Uterus (tissue), 4 donors: ENCODE measurements around the gene CRTAC1. TPM values are rescaled to one million over a fixed set of nuclear protein-coding genes. Genes with fewer than 3 reads are reported as not detected.

Source experiments
- DNase-seq, 2 donors: peaks; one replicate each; pipeline ENCODE4 v3.0.0-alpha.2; 2019 to 2020
- H3K27ac ChIP-seq, 2 donors: fragments of 200-600 bp; sonication (generic); 1 replicate in 1 of 2; 2 replicates in 1 of 2; pipeline ENCODE4 v1.5.1; 2016 to 2018
- H3K27me3 ChIP-seq, 2 donors: fragments of 200-600 bp; sonication (generic); one replicate each; pipeline ENCODE4 v1.5.1; 2018 to 2019; ENCODE audit warnings: control low read depth in 1 of 2
- H3K36me3 ChIP-seq, 2 donors: fragments of 200-600 bp; sonication (generic); one replicate each; pipeline ENCODE4 v1.5.1; 2019; ENCODE audit warnings: control low read depth in 1 of 2
- H3K4me1 ChIP-seq, 2 donors: fragments of 200-600 bp; sonication (generic); one replicate each; pipeline ENCODE4 v1.5.1; 2018 to 2019; ENCODE audit warnings: control low read depth in 1 of 2
- H3K4me3 ChIP-seq, 2 donors: fragments of 200-600 bp; sonication (generic); 1 replicate in 1 of 2; 2 replicates in 1 of 2; pipeline ENCODE4 v1.5.1; 2018 to 2019; ENCODE audit warnings: mild to moderate bottlenecking in 1 of 2
- H3K9me3 ChIP-seq, 2 donors: fragments of 200-600 bp; sonication (generic); one replicate each; pipeline ENCODE4 v1.5.1; 2019; ENCODE audit warnings: control low read depth in 1 of 2
- CTCF ChIP-seq, 4 experiments: fragments of 200-600 bp in 2 of 4; fragments of 450-650 bp in 2 of 4; sonication (generic) in 2 of 4; IDR thresholded peaks; one replicate each; pipeline ENCODE4 v1.5.1; 2016 to 2019; ENCODE audit warnings: antibody characterized with exemption in 4 of 4, mild to moderate bottlenecking in 2 of 4, moderate library complexity in 1 of 4
- POLR2A ChIP-seq, 2 donors: fragments of 450-650 bp; IDR thresholded peaks; one replicate each; pipeline ENCODE4 v1.6.1; 2016; ENCODE audit warnings: antibody characterized with exemption in 2 of 2, mild to moderate bottlenecking in 1 of 2, moderate library complexity in 1 of 2
- intact Hi-C: fragments of 100-400 bp; cut with DNase I; formaldehyde crosslinking; loops from one replicate; pipeline ENCODE4 v1.15.1; 2023; ENCODE audit warnings: low total_unique reads
- total RNA-seq, 4 donors: library from RNA; depleted of rRNA in 3 of 4; stranded (reverse); fragments of >200 nt in 3 of 4; gene quantifications; one replicate each; pipeline versions ENCODE4 v1.1.0 to v1.2.4, GENCODE V29; 2014 to 2023
- donor health status: DM: yes; HTN: yes; CAD: no.

Gene CRTAC1
- total RNA-seq, 4 donors from 2014 or later: 0.26 to 7.5 (median 2.0) TPM

DNA sequence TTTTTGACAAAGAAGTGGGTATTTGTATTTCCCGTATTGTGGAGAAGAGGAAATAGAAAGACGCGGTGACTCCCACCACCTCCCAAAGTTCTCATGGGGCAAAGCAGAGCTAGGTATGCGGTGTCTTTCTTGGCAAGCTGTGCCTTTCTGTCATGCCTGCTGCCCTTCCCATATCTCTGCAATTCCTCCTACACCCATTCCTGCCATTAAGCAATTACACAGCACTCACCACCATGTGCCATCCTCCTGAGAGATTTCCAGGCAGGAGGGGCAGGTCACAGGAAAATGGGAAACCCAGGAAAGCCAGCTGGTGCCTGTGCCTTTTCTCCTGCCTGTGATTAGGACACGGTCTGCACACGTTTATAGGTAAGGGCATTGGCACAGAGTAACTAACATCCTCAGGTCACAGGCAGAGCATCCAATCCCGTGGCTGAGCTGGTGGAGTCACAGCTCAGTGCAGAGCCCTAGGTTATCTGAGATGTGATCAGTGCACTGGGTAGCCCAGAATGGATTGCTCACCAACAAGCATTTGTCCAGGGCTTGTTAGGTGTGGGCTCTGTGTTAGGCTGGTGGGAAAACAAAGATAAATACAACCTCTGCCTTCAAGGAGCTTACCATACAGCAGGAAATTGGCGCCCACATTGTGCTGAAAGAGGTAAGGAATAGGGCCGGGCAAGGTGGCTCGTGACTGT lies 9.4 kb upstream of the CRTAC1 start:
- TF ChIP-seq POLR2A (IDR thresholded peaks at IDR 0.05) (no peak), CTCF (IDR thresholded peaks at IDR 0.05) (no peak)
- no peaks in the 10 kb centered on the region for H3K9me3 ChIP-seq
- intact Hi-C loops: no loop called here
- DNase-seq: no peak
- no peaks in the 10 kb centered on the region for H3K36me3 ChIP-seq
- no peaks in the 10 kb centered on the region for H3K4me1 ChIP-seq
- no peak overlapping the region for H3K27ac ChIP-seq
- H3K4me3 ChIP-seq: no peak overlapping the region
- H3K27me3 ChIP-seq: peaks cover 0 to 10% of the 10 kb centered on the region in 2 donors

GRCh38 chr10:98038288-98038687 lies 7.9 kb upstream of the CRTAC1 start:
- no peak for TF ChIP-seq POLR2A (IDR thresholded peaks at IDR 0.05)
- no peak for TF ChIP-seq CTCF (IDR thresholded peaks at IDR 0.05)
- H3K4me3 ChIP-seq: no peak overlapping the region
- peaks cover 0 to 10% of the 10 kb centered on the region in 2 donors for H3K27me3 ChIP-seq
- H3K9me3 ChIP-seq: no peaks in the 10 kb centered on the region
- intact Hi-C loops: no loop called here
- H3K36me3 ChIP-seq: no peaks in the 10 kb centered on the region
- H3K4me1 ChIP-seq: no peaks in the 10 kb centered on the region
- no peak for DNase-seq
- no peak overlapping the region for H3K27ac ChIP-seq

DNA sequence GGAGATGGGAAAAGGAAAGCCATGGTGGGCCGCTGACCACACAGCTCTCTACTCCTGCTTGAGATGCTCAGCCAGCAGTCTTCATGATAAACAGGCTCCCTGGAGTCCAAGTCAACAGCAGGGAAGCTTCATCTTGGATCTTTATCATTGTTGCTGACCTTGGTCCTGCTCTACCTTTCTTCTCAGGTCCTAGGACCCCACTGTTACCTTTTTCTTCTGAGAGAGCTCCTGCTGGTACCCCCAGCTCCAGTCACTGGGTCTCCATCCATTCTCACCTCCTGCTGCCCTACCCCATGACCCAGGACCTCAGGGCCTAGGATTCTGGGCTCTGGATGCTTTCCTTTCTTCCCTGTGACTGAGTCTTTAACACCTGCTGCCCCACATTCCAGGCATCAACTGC lies 5.2 kb upstream of the CRTAC1 start:
- Histone ChIP-seq H3K4me1 (no peaks in the 10 kb centered on the region), H3K4me3 (no peak overlapping the region), H3K9me3 (no peaks in the 10 kb centered on the region), H3K36me3 (no peaks in the 10 kb centered on the region), H3K27ac (no peak overlapping the region), H3K27me3 (peaks cover 0 to 10% of the 10 kb centered on the region in 2 donors)
- intact Hi-C loops: no loop called here
- TF ChIP-seq POLR2A (IDR thresholded peaks at IDR 0.05): no peak
- no peak for TF ChIP-seq CTCF (IDR thresholded peaks at IDR 0.05)
- no peak for DNase-seq

DNA sequence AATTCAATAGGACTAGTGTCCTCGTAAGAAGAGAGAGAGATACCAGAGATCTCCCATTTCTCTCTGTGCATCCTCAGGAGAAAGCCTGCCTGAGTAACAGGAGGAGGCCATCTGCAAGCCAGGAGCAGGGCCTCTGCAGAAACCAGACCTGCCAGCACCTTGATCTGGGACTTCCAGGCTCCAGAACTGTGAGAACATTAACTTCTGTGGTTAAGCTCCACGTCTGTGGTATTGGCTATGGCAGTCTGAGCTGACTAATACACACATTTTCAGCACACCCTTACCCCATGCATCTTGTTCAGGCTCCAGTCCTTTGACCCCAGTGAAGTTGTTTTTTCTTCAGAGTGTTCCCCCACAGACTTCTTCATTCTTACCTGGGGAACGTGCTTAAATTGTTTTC lies 3.1 kb upstream of the CRTAC1 start:
- H3K4me1 ChIP-seq: peaks cover 0 to 14% of the 10 kb centered on the region in 2 donors
- no peaks in the 10 kb centered on the region for H3K36me3 ChIP-seq
- no peak overlapping the region for H3K27ac ChIP-seq
- TF ChIP-seq CTCF (IDR thresholded peaks at IDR 0.05): no peak
- no peak for TF ChIP-seq POLR2A (IDR thresholded peaks at IDR 0.05)
- intact Hi-C loops: no loop called here
- H3K4me3 ChIP-seq: no peak overlapping the region
- no peak for DNase-seq
- H3K9me3 ChIP-seq: no peaks in the 10 kb centered on the region
- peaks cover 10 to 17% of the 10 kb centered on the region in 2 donors for H3K27me3 ChIP-seq

GRCh38 chr10:98031440-98031839 lies 1.0 kb upstream of the CRTAC1 start:
- Histone ChIP-seq H3K4me3 (no peak overlapping the region), H3K27ac (no peak overlapping the region), H3K36me3 (no peaks in the 10 kb centered on the region), H3K27me3 (peaks cover 11 to 17% of the 10 kb centered on the region in 2 donors), H3K9me3 (no peaks in the 10 kb centered on the region), H3K4me1 (peaks cover 0 to 14% of the 10 kb centered on the region in 2 donors)
- intact Hi-C loops: no loop called here
- DNase-seq: no peak
- no peak for TF ChIP-seq CTCF (IDR thresholded peaks at IDR 0.05)
- TF ChIP-seq POLR2A (IDR thresholded peaks at IDR 0.05): no peak
